Fibroblast of lung (primary cell): Measurements from ENCODE around the gene ABCB9. TPM values are rescaled to one million over a fixed set of nuclear protein-coding genes. Genes with fewer than 3 reads are reported as not detected.
A peak's percentile ranks its signal among the peaks of the same experiment; 100 is the strongest.

Experiments
- DNase-seq, 2 donors: peaks; one replicate each; pipeline versions ENCODE4 v3.0.0 to v3.0.0-alpha.2; 2010; ENCODE audit warnings: low read depth in 2 of 2
- H2AFZ ChIP-seq: 2 replicates; pipeline ENCODE4 v1.5.1; 2012; ENCODE audit warnings: low read length, control low read depth, inconsistent platforms
- H3K27ac ChIP-seq: 2 replicates; pipeline ENCODE4 v1.5.1; 2011; ENCODE audit warnings: low read length, control low read depth; ENCODE audit not compliant: insufficient read depth
- H3K27me3 ChIP-seq: 2 replicates; pipeline ENCODE4 v1.5.1; 2011; ENCODE audit warnings: mild to moderate bottlenecking, low read length; ENCODE audit not compliant: control insufficient read depth, insufficient read depth
- H3K36me3 ChIP-seq: 2 replicates; pipeline ENCODE4 v1.5.1; 2011; ENCODE audit warnings: low read length; ENCODE audit not compliant: control insufficient read depth, insufficient read depth
- H3K4me1 ChIP-seq: 2 replicates; pipeline ENCODE4 v1.5.1; 2011; ENCODE audit warnings: low read length; ENCODE audit not compliant: control insufficient read depth, insufficient read depth; ENCODE audit errors: extremely low read depth
- H3K4me2 ChIP-seq: 2 replicates; pipeline ENCODE4 v1.5.1; 2011; ENCODE audit warnings: low read length, control low read depth; ENCODE audit not compliant: insufficient read depth; ENCODE audit errors: extremely low read depth
- H3K4me3 ChIP-seq, 4 experiments: fragments of 200-600 bp in 1 of 4; sonication (generic) in 1 of 4; replicated peaks in 1 of 4; 2 replicates each; pipeline ENCODE4 v1.5.1; 2011 to 2016; ENCODE audit warnings: low read length in 4 of 4, low read depth in 3 of 4, mild to moderate bottlenecking in 3 of 4, control low read depth in 2 of 4, inconsistent platforms in 1 of 4, mixed read lengths in 1 of 4; ENCODE audit not compliant: insufficient read depth in 1 of 4; ENCODE audit errors: control extremely low read depth in 1 of 4
- H3K79me2 ChIP-seq: 2 replicates; pipeline ENCODE4 v1.5.1; 2012; ENCODE audit warnings: mild to moderate bottlenecking, low read length, inconsistent platforms; ENCODE audit not compliant: control insufficient read depth, insufficient read depth
- H3K9ac ChIP-seq: 2 replicates; pipeline ENCODE4 v1.5.1; 2011; ENCODE audit warnings: mild to moderate bottlenecking, low read length, control low read depth; ENCODE audit not compliant: insufficient read depth
- H3K9me3 ChIP-seq: 2 replicates; pipeline ENCODE4 v1.5.1; 2012; ENCODE audit warnings: low read depth, low read length; ENCODE audit not compliant: control insufficient read depth, insufficient read depth
- H4K20me1 ChIP-seq: 2 replicates; pipeline ENCODE4 v1.5.1; 2011; ENCODE audit warnings: low read length; ENCODE audit not compliant: control insufficient read depth, insufficient read depth; ENCODE audit errors: extremely low read depth
- EZH2 ChIP-seq: IDR thresholded peaks from 2 replicates; pipeline ENCODE4 v1.5.1; 2012; ENCODE audit warnings: low read length, control low read depth, mild to moderate bottlenecking; ENCODE audit errors: missing control alignments
- polyA plus RNA-seq, 2 donors: library from polyadenylated mRNA; depleted of rRNA in 1 of 2; stranded (reverse) in 1 of 2; unstranded in 1 of 2; fragments of >200 nt; gene quantifications; 2 replicates each; pipeline ENCODE4 v1.2.1, GENCODE V29; 2011 to 2012; ENCODE audit warnings: missing spikeins in 1 of 2
- total RNA-seq: library from RNA; depleted of rRNA; stranded (reverse); fragments of >200 nt; gene quantifications from 2 replicates; pipeline ENCODE4 v1.2.1, GENCODE V29; 2014
- TF ChIP-seq, protein P1 (sequence below), 2 donors: IDR thresholded peaks in 1 of 2; conservative IDR thresholded peaks in 1 of 2; 1 replicate in 1 of 2; 2 replicates in 1 of 2; pipeline ENCODE4 v1.5.1; 2011 to 2012; ENCODE audit warnings: low read length in 2 of 2, control low read depth in 1 of 2, inconsistent platforms in 1 of 2, low read depth in 1 of 2, mild to moderate bottlenecking in 1 of 2

The ABCB9 gene
- total and polyA plus RNA-seq, 2 donors (not counting 1 experiment from before 2014, with no cell fraction given): 3.8 to 6.3 TPM

DNA sequence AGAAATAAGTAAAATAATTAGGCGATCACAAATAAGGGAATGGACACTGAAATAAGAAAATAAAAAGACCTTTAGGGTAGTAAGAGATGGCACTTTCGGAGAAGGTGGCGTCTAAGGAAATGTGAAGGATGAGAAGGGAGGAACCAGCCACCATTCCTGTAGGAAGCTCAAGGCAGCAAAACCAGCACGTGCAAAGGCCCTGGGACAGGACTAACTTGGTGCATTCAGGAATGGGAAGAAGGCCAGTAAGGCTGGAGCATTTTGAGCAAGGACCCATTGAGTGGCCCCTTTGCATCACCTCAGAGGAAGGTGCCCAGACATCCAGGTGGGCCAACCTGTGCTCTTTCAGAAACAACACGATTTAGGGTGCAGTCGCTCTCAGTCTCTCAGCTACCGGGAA, 69.6 kb downstream of the ABCB9 start:
- DNase-seq: no peak
- H3K4me1 ChIP-seq: peaks cover 9% of the 10 kb centered on the region
- H3K4me3 ChIP-seq: no peak overlapping the region
- peak overlapping the region; percentile 93 for H3K27ac ChIP-seq
- peaks cover 37% of the 10 kb centered on the region for H3K79me2 ChIP-seq
- TF ChIP-seq, protein P1, sequence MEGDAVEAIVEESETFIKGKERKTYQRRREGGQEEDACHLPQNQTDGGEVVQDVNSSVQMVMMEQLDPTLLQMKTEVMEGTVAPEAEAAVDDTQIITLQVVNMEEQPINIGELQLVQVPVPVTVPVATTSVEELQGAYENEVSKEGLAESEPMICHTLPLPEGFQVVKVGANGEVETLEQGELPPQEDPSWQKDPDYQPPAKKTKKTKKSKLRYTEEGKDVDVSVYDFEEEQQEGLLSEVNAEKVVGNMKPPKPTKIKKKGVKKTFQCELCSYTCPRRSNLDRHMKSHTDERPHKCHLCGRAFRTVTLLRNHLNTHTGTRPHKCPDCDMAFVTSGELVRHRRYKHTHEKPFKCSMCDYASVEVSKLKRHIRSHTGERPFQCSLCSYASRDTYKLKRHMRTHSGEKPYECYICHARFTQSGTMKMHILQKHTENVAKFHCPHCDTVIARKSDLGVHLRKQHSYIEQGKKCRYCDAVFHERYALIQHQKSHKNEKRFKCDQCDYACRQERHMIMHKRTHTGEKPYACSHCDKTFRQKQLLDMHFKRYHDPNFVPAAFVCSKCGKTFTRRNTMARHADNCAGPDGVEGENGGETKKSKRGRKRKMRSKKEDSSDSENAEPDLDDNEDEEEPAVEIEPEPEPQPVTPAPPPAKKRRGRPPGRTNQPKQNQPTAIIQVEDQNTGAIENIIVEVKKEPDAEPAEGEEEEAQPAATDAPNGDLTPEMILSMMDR (conservative IDR thresholded peaks at IDR 0.05 in 1 of 2, IDR thresholded peaks at IDR 0.05 in 1 of 2; ENCODE audit: low read depth in 1 of 2, low read length in 2 of 2): no peak
- TF ChIP-seq EZH2: no peak
- H3K27me3 ChIP-seq: no peaks in the 10 kb centered on the region
- H3K9me3 ChIP-seq: no peaks in the 10 kb centered on the region
- no peaks in the 10 kb centered on the region for H4K20me1 ChIP-seq
- no peaks in the 10 kb centered on the region for H3K36me3 ChIP-seq
- H3K9ac ChIP-seq: no peak overlapping the region
- H2AFZ ChIP-seq: no peak overlapping the region
- H3K4me2 ChIP-seq: no peak overlapping the region

DNA sequence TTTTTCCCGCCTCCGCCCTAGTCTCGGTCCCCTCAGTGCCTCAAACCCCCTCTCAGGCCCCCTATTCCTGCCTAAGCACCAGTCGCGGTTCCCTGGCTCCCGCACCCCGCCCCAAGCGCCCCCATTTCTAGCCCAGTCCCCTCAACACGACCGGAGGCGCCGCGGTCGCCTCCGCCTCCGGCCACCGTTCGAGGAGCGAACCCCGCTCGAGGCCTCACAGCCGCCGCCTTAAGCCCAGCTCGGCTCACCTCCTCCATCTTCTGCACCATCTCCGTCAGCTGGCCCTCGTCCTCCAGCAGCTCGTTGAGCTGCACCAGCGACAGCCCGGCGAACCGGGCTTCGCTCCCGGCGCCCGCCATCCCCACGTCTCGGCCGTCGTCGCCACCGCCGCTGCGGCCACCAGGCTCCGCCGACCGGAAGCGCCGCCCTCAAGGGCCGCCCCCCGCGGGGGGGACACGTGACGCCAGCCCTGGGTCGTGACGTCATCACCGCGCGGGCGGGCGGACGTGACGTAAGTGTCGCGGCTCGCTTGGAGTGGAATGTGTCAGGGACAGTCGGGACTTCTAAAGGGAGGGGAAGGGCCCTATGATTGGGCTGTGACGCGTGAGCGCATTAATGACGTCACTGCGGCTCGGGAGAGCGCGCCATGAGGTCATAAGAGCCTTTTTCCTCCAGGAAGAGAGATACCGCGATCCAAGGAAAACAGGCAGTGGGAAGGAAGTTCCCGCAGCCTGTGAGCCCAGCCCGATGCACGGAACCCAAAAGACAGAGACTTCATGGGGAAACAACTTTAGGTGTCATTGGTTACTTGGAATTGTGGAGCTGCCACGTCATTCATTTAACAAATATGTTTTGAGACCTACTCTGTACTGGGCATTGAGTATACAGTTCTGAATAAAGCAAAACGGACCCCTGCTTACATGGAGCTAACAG, 70.3 kb downstream of the ABCB9 start, which contains the start of gene VPS37B:
Gene VPS37B (minus strand): TSS at position 421 of the 933 bp plus-strand sequence. CDS start 62 bp downstream, at position 359.
- H3K9me3 ChIP-seq: no peaks in the 10 kb centered on the region
- peaks cover 41% of the 10 kb centered on the region for H3K79me2 ChIP-seq
- peak within 1 kb of the TSS; percentile 94 for H3K9ac ChIP-seq
- H3K27me3 ChIP-seq: no peaks in the 10 kb centered on the region
- H4K20me1 ChIP-seq: no peaks in the 10 kb centered on the region
- peak within 1 kb of the TSS; percentile 65 for H2AFZ ChIP-seq
- peak within 1 kb of the TSS; percentile 95 for H3K4me2 ChIP-seq
- no peaks in the 10 kb centered on the region for H3K36me3 ChIP-seq
- DNase-seq: peak; percentile 84 to 90
- H3K27ac ChIP-seq: peak within 1 kb of the TSS; percentile 93
- TF ChIP-seq, protein P1 (conservative IDR thresholded peaks at IDR 0.05 in 1 of 2, IDR thresholded peaks at IDR 0.05 in 1 of 2; ENCODE audit: low read depth in 1 of 2, low read length in 2 of 2): no peak
- no peak for TF ChIP-seq EZH2
- peaks cover 9% of the 10 kb centered on the region for H3K4me1 ChIP-seq
- peak within 1 kb of the TSS; percentile 67 to 94 (median 88) for H3K4me3 ChIP-seq

DNA sequence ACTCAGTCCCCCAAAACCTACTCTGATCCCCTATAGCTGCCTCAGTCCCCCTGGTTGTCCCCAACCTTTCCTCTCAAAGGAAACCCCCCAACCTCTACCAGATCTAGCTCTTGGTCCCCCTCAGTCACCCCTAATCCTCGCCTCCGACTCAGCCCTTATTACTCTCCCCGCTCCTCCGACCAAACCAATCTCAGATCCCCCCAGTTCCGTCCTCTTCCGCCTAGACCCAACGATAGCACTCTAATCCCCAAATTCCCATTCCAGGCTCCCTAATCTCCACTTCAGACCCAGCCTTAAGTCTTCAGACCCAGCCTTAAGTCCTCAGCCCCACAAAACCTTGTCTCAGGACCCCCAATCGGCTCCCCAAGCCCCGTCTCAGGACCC, 71.0 kb downstream of the ABCB9 start:
- H3K79me2 ChIP-seq: peaks cover 47% of the 10 kb centered on the region

More for the DNA sequence above, 71.0 kb downstream of the ABCB9 start:
- DNase-seq: no peak
- Histone ChIP-seq H3K9me3 (no peaks in the 10 kb centered on the region), H3K27me3 (no peaks in the 10 kb centered on the region), H3K27ac (peak overlapping the region; percentile 93), H3K4me1 (peaks cover 9% of the 10 kb centered on the region), H3K4me2 (peak overlapping the region; percentile 95), H3K4me3 (peak overlapping the region; percentile 67 to 94 (median 88)), H3K9ac (peak overlapping the region; percentile 94), H2AFZ (no peak overlapping the region), H4K20me1 (no peaks in the 10 kb centered on the region), H3K36me3 (no peaks in the 10 kb centered on the region)
- TF ChIP-seq EZH2: no peak
- TF ChIP-seq, protein P1 (conservative IDR thresholded peaks at IDR 0.05 in 1 of 2, IDR thresholded peaks at IDR 0.05 in 1 of 2; ENCODE audit: low read depth in 1 of 2, low read length in 2 of 2): no peak
